Esophagus muscularis mucosa (tissue), 4 donors: ENCODE results near the gene C11orf97. TPM values are rescaled to one million over a fixed set of nuclear protein-coding genes. Genes with fewer than 3 reads are reported as not detected.

Experiments
- DNase-seq: peaks from one replicate; pipeline ENCODE4 v3.0.0-alpha.2; 2017; ENCODE audit errors: extremely low spot score
- H3K27ac ChIP-seq, 4 donors: fragments of 200-600 bp; sonication (generic); replicated peaks in 1 of 4; 1 replicate in 3 of 4; 2 replicates in 1 of 4; pipeline ENCODE4 v1.5.1; 2016 to 2019; ENCODE audit warnings: mild to moderate bottlenecking in 1 of 4
- H3K27me3 ChIP-seq, 4 donors: fragments of 200-600 bp; sonication (generic); one replicate each; pipeline versions ENCODE4 v1.5.1 to v1.6.0; 2016 to 2019
- H3K36me3 ChIP-seq, 4 donors: fragments of 200-600 bp; sonication (generic); one replicate each; pipeline ENCODE4 v1.5.1; 2016 to 2019
- H3K4me1 ChIP-seq, 4 donors: fragments of 200-600 bp; sonication (generic); one replicate each; pipeline ENCODE4 v1.5.1; 2016 to 2019
- H3K4me3 ChIP-seq, 4 donors: fragments of 200-600 bp; sonication (generic); 1 replicate in 2 of 4; 2 replicates in 2 of 4; pipeline ENCODE4 v1.5.1; 2016 to 2019; ENCODE audit warnings: mild to moderate bottlenecking in 4 of 4, moderate library complexity in 1 of 4
- H3K9me3 ChIP-seq, 4 donors: fragments of 200-600 bp; sonication (generic); 1 replicate in 3 of 4; 2 replicates in 1 of 4; pipeline ENCODE4 v1.5.1; 2016 to 2019
- EP300 ChIP-seq: sonication (generic); formaldehyde crosslinking; IDR thresholded peaks from one replicate; pipeline ENCODE4 v1.6.1; 2017; ENCODE audit warnings: antibody characterized with exemption
- POLR2A ChIP-seq: fragments of 450-650 bp; IDR thresholded peaks from one replicate; pipeline ENCODE4 v1.6.1; 2017; ENCODE audit warnings: antibody characterized with exemption, moderate library complexity, mild to moderate bottlenecking, low read depth
- POLR2AphosphoS5 ChIP-seq, 2 donors: sonication (generic); formaldehyde crosslinking; IDR thresholded peaks; one replicate each; pipeline ENCODE4 v1.6.1; 2017; ENCODE audit warnings: antibody characterized with exemption in 2 of 2
- WGBS: methylation state at CpG from one replicate; pipeline ENCODE4 v1.1.5; 2018; 5-methylcytosine and 5-hydroxymethylcytosine counted together
- intact Hi-C: fragments of 100-400 bp; cut with DNase I; formaldehyde crosslinking; loops from one replicate; pipeline ENCODE4 v1.15.1; 2023
- total RNA-seq, 4 donors: library from RNA; depleted of rRNA; stranded (reverse); fragments of >200 nt; gene quantifications; one replicate each; pipeline versions ENCODE4 v1.1.0 to v1.2.1, GENCODE V29; 2016
- TF ChIP-seq, protein P1 (sequence below), 3 experiments: fragments of 200-600 bp in 2 of 3; fragments of 450-650 bp in 1 of 3; sonication (generic) in 2 of 3; IDR thresholded peaks; one replicate each; pipeline ENCODE4 v1.5.1; 2017 to 2019; ENCODE audit warnings: antibody characterized with exemption in 3 of 3, mild to moderate bottlenecking in 2 of 3, moderate library complexity in 1 of 3

C11orf97 gene
- total RNA-seq, 4 donors from 2014 or later, result not detected

DNA sequence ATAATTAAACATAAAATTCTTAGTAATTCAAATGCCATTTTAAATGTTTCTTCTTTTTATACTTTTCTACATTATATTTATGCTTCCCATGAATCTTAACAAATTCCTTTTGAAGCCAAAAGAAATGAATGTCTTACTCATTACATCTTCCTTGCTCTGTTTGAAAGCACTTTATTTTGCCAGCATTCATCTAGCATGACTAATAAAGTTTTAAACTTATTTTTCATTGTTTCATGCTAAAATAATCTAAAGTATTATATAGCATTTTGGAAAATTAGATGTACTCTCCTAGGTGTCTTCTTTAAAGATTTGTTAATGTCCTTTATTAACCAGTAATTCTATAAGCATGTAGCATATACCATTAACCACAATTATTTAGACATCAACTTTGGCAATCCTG lies 45.2 kb downstream of the C11orf97 start:
- intact Hi-C loops, result loop anchor here (5.0 kb wide), 1 partner anchor 35 kb away; no protein-coding TSS in a partner anchor
- H3K27me3 ChIP-seq, result no peaks in the 10 kb centered on the region
- no peak overlapping the region for H3K27ac ChIP-seq
- TF ChIP-seq POLR2AphosphoS5 (IDR thresholded peaks at IDR 0.05) (no peak), EP300 (no peak), POLR2A (no peak)
- TF ChIP-seq, protein P1, sequence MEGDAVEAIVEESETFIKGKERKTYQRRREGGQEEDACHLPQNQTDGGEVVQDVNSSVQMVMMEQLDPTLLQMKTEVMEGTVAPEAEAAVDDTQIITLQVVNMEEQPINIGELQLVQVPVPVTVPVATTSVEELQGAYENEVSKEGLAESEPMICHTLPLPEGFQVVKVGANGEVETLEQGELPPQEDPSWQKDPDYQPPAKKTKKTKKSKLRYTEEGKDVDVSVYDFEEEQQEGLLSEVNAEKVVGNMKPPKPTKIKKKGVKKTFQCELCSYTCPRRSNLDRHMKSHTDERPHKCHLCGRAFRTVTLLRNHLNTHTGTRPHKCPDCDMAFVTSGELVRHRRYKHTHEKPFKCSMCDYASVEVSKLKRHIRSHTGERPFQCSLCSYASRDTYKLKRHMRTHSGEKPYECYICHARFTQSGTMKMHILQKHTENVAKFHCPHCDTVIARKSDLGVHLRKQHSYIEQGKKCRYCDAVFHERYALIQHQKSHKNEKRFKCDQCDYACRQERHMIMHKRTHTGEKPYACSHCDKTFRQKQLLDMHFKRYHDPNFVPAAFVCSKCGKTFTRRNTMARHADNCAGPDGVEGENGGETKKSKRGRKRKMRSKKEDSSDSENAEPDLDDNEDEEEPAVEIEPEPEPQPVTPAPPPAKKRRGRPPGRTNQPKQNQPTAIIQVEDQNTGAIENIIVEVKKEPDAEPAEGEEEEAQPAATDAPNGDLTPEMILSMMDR (IDR thresholded peaks at IDR 0.05), result no peak
- H3K9me3 ChIP-seq, result no peaks in the 10 kb centered on the region
- H3K4me3 ChIP-seq, result no peak overlapping the region
- no peak for DNase-seq
- peaks cover 0 to 12% (median 8%) of the 10 kb centered on the region in 4 donors for H3K4me1 ChIP-seq
- H3K36me3 ChIP-seq, result no peaks in the 10 kb centered on the region

GRCh38 chr11:94557992-94558391 lies 45.7 kb downstream of the C11orf97 start:
- no peak for DNase-seq
- WGBS, result 42% methylated on average over 1 of the region's 1 CpG
- H3K9me3 ChIP-seq, result no peaks in the 10 kb centered on the region
- no peak overlapping the region for H3K4me3 ChIP-seq
- no peaks in the 10 kb centered on the region for H3K27me3 ChIP-seq
- H3K27ac ChIP-seq, result no peak overlapping the region
- no peak for TF ChIP-seq EP300
- no peak for TF ChIP-seq POLR2A
- TF ChIP-seq, protein P1 (IDR thresholded peaks at IDR 0.05), result no peak
- TF ChIP-seq POLR2AphosphoS5 (IDR thresholded peaks at IDR 0.05), result no peak
- H3K4me1 ChIP-seq, result peaks cover 0 to 12% (median 8%) of the 10 kb centered on the region in 4 donors
- intact Hi-C loops, result loop anchor here (5.0 kb wide), 1 partner anchor 36 kb away; no protein-coding TSS in a partner anchor
- H3K36me3 ChIP-seq, result no peaks in the 10 kb centered on the region

DNA sequence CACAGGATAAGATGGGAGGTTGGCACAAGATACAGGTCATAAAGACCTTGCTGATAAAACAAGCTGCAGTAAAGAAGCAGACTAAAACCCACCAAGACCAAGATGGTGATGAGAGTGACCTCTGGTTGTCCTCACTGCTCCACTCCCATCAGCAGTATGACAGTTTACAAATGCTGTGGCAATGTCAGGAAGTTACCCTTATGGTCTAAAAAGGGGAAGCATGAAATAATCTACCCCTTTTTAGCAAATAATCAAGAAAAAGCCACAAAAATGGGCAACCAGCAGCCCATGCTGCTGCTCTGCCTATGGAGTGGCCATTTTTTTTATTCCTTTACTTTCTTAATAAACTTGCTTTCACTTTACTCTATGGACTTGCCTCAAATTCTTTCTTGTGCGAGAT lies 46.2 kb downstream of the C11orf97 start:
- H3K4me1 ChIP-seq, result peaks cover 0 to 16% (median 10%) of the 10 kb centered on the region in 4 donors

GRCh38 chr11:94558932-94559331 lies 46.7 kb downstream of the C11orf97 start:
- no peaks in the 10 kb centered on the region for H3K27me3 ChIP-seq
- H3K27ac ChIP-seq, result no peak overlapping the region
- intact Hi-C loops, result loop anchor here (5.0 kb wide), 1 partner anchor 37 kb away; no protein-coding TSS in a partner anchor
- DNase-seq, result no peak
- WGBS, result 96% methylated on average over 4 of the region's 4 CpGs
- H3K4me1 ChIP-seq, result peaks cover 0 to 21% (median 11%) of the 10 kb centered on the region in 4 donors
- no peaks in the 10 kb centered on the region for H3K36me3 ChIP-seq
- no peaks in the 10 kb centered on the region for H3K9me3 ChIP-seq
- no peak overlapping the region for H3K4me3 ChIP-seq
- TF ChIP-seq EP300, result no peak
- TF ChIP-seq POLR2A, result no peak
- TF ChIP-seq, protein P1 (IDR thresholded peaks at IDR 0.05), result no peak
- TF ChIP-seq POLR2AphosphoS5 (IDR thresholded peaks at IDR 0.05), result no peak

More for the DNA sequence above, 46.2 kb downstream of the C11orf97 start:
- intact Hi-C loops, result loop anchor here (5.0 kb wide), 1 partner anchor 36 kb away; no protein-coding TSS in a partner anchor
- TF ChIP-seq POLR2AphosphoS5 (IDR thresholded peaks at IDR 0.05) (no peak), EP300 (no peak), POLR2A (no peak)
- Histone ChIP-seq H3K27ac (no peak overlapping the region), H3K4me3 (no peak overlapping the region), H3K27me3 (no peaks in the 10 kb centered on the region), H3K36me3 (no peaks in the 10 kb centered on the region), H3K9me3 (no peaks in the 10 kb centered on the region)
- DNase-seq, result no peak
- WGBS, result 92% methylated on average over 1 of the region's 1 CpG

GRCh38 chr11:94559361-94559760 lies 47.1 kb downstream of the C11orf97 start:
- Histone ChIP-seq H3K27me3 (no peaks in the 10 kb centered on the region), H3K4me1 (peaks cover 0 to 21% (median 11%) of the 10 kb centered on the region in 4 donors), H3K9me3 (no peaks in the 10 kb centered on the region), H3K36me3 (no peaks in the 10 kb centered on the region), H3K4me3 (no peak overlapping the region), H3K27ac (no peak overlapping the region)
- WGBS, result 85% methylated on average over 2 of the region's 2 CpGs
- TF ChIP-seq POLR2A (no peak), POLR2AphosphoS5 (IDR thresholded peaks at IDR 0.05) (no peak)
- DNase-seq, result no peak
- intact Hi-C loops, result loop anchor here (5.0 kb wide), 1 partner anchor 37 kb away; no protein-coding TSS in a partner anchor

- Histone ChIP-seq H3K27ac (no peak overlapping the region), H3K36me3 (no peaks in the 10 kb centered on the region), H3K4me1 (peaks cover 0 to 21% (median 11%) of the 10 kb centered on the region in 4 donors), H3K4me3 (no peak overlapping the region), H3K9me3 (no peaks in the 10 kb centered on the region), H3K27me3 (no peaks in the 10 kb centered on the region)
- intact Hi-C loops, result no loop called here
- TF ChIP-seq POLR2AphosphoS5 (IDR thresholded peaks at IDR 0.05) (no peak), POLR2A (no peak), EP300 (no peak)
- TF ChIP-seq, protein P1 (IDR thresholded peaks at IDR 0.05), result no peak
- WGBS, result 93% methylated on average over 3 of the region's 3 CpGs
- DNase-seq, result no peak
Observed at GRCh38 chr11:94560834-94561233, 48.6 kb downstream of the C11orf97 start.
